ENCODE results near the gene SCOC.

Gene SCOC

DNA sequence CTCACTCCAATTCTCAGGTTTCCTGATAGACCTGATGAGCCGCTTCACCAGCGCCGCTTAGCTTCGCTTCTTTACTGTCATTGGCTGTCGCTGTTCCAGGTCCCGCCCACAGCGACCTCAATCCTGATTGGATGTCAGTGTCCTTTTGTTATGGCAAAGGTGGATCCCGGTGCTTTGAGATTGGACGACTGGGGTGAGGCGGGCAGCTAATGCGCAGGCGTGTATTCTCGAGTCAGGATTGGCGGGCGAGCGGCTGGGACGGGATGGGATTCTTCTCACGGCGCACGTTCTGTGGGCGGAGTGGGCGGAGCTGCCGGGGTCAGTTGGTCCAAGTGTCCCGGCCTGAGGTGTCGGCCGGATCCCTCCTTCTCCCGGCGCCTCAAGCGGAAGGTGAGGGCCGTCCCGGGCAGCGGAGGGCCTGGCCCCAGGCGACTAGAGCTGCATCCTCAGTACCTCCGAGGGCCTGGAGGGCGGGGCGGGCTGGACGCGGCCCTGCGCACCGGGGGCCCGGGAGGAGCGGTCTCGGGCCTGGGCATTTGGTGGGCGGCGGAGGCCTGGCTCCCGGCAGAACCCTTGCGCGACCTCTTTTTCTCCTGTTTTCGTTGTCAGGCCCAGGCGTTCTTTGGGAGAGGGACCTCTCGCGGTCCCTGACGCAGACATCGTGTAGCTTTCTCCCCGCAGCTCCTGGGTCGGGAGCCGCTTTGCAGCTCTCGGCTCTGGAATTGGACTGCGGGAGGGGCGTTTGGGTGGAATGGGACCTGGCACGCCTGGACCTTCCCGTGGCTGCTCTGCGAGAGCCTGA, at the start of gene SCOC:
Gene SCOC (plus strand): TSS at position 319 of the 802 bp plus-strand sequence. CDS start 5,525 bp downstream, outside the sequence.
- in situ Hi-C loops (cut with MboI; ENCODE audit: low sequenced_read_pairs): loop anchor here (25.0 kb wide), 2 partner anchors 239 to 489 kb away; no protein-coding TSS in a partner anchor

GRCh38 chr4:140326395-140326993, 47.0 kb upstream of the SCOC start:
- in situ Hi-C loops (cut with MboI; ENCODE audit: low sequenced_read_pairs): no loop called here

- in situ Hi-C loops (cut with MboI; ENCODE audit: low sequenced_read_pairs): no loop called here
Observed at GRCh38 chr4:140330311-140330900, 43.0 kb upstream of the SCOC start.

- in situ Hi-C loops (cut with MboI; ENCODE audit: low sequenced_read_pairs): no loop called here
Observed at GRCh38 chr4:140331245-140331644, 42.2 kb upstream of the SCOC start.

GRCh38 chr4:140331876-140332275, 41.6 kb upstream of the SCOC start:
- in situ Hi-C loops (cut with MboI; ENCODE audit: low sequenced_read_pairs): no loop called here

DNA sequence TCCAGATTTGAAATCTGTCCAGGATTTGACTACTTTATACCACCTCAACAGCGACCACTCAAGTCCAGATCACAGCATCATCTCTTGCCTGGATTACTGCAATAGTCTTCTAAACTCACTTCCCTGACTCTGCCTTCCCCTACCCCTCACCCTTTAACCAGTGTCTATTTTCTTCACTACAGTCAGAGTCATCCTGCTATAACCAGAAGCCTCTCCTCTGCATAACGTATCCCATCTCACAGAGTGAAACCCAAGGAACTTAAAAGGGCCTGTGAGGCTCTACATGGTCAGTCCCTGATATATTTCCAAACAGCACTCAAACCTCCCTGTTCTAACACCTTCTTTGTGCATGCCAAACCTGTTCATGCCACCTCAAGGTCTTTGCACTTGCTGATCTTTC, 40.7 kb upstream of the SCOC start:
- in situ Hi-C loops (cut with MboI; ENCODE audit: low sequenced_read_pairs): no loop called here

- in situ Hi-C loops (cut with MboI; ENCODE audit: low sequenced_read_pairs): no loop called here
Observed at GRCh38 chr4:140333523-140333922, 39.9 kb upstream of the SCOC start.

DNA sequence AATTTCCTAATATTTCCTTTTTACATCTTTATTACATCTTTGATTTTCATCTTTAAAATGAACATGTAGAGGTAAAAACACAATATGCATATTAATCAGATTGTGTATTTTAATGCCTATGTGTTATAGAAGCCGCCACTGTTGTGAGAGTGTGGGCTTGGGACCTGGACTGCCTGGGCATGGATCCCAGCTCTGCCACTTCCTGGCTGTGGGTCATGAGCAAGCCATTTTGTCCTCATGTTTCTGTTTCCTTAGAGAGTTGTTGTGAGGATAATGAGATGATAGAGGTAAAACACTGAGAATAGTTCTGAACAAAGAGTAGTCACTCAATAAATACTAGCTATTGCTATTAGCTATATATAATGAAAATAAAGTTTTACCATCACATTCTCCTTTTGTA, 38.4 kb upstream of the SCOC start:
- in situ Hi-C loops (cut with MboI; ENCODE audit: low sequenced_read_pairs): no loop called here

GRCh38 chr4:140336730-140337129, 36.7 kb upstream of the SCOC start:
- in situ Hi-C loops (cut with MboI; ENCODE audit: low sequenced_read_pairs): no loop called here

DNA sequence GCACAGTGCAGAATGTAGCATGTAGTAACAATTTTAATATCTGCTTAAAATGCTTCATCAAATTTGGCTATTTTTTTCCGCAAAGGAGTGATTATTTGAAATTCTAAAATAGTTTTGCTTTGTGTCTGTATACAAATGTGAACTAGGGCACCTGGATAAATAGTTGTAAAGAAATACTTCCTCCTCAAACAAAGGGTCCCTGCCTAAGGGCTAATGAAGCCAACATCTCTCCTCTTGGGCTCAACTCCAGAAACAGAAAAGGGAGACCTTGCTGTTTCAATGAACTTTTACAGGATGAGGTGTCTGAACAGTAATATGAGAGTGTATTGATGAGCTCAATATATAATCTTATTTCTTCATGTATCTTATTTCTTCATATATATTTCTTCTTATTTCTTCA, 30.8 kb upstream of the SCOC start:
- in situ Hi-C loops (cut with MboI; ENCODE audit: low sequenced_read_pairs): no loop called here

GRCh38 chr4:140343303-140343702, 30.1 kb upstream of the SCOC start:
- in situ Hi-C loops (cut with MboI; ENCODE audit: low sequenced_read_pairs): no loop called here

- in situ Hi-C loops (cut with MboI; ENCODE audit: low sequenced_read_pairs): no loop called here
Observed at GRCh38 chr4:140344101-140344500, 29.3 kb upstream of the SCOC start.

DNA sequence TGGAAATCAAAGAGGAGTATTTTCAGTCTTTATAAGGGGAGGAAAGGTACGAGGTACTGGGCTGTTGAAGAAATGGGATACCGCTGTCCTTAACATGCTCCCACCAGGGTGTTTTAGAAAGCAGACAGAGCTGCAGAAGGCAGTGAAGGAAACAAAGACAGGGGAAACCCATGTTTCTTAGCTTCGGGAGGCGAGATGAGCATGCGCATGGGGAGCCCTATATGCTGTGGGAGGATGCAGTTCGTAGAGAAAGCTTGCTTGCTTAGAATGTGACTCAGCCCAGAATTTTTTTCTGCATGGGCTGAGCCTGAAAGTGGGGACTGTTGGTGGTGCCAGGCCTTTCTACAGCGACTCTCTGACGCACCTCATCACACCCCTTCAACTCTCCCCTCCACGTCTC, 28.8 kb upstream of the SCOC start:
- in situ Hi-C loops (cut with MboI; ENCODE audit: low sequenced_read_pairs): no loop called here

DNA sequence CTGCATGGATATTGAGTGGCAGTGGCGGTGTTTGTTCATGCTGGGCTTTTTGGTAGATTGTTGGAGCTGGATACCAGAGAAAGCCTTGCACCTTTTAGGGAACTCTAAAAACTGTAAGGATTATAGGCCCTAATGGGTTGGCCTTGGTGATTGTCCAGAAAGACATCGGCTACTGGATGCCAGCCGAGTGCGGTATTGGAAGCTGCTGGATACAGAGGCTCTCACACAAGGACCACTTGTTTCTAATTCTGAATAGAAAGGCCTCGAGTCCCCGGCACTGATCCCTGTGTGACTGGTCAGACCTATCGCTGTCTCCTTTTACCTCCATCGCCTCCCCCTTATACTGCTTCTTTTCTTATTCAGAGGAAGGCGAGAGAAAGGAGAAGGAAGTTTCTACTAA, 27.3 kb upstream of the SCOC start:
- in situ Hi-C loops (cut with MboI; ENCODE audit: low sequenced_read_pairs): no loop called here

GRCh38 chr4:140349816-140350215, 23.6 kb upstream of the SCOC start:
- in situ Hi-C loops (cut with MboI; ENCODE audit: low sequenced_read_pairs): loop anchor here (25.0 kb wide), 2 partner anchors 262 to 512 kb away; no protein-coding TSS in a partner anchor

GRCh38 chr4:140351093-140352075, 22.1 kb upstream of the SCOC start:
- in situ Hi-C loops (cut with MboI; ENCODE audit: low sequenced_read_pairs): loop anchor here (25.0 kb wide), 2 partner anchors 261 to 511 kb away; no protein-coding TSS in a partner anchor

DNA sequence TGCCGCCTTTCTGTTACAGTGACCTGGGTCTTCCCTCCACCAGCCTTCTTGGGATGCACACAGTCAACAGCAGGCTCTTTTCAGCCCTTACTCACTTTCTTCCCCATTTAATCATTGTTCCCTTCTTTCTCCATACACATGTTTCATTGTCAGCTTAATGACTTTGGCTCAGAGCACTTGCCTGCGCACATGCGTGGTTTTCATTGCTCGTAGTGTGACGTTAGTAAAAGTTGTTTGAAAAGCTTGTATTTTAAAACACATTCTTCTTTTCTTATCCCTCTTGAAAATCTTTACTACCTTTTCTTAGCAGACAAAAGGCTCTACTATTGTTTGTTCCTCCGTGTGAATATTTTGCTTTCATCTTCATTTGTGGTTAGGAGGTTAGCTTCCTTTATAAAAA, 19.7 kb upstream of the SCOC start:
- in situ Hi-C loops (cut with MboI; ENCODE audit: low sequenced_read_pairs): loop anchor here (25.0 kb wide), 2 partner anchors 259 to 509 kb away; no protein-coding TSS in a partner anchor

DNA sequence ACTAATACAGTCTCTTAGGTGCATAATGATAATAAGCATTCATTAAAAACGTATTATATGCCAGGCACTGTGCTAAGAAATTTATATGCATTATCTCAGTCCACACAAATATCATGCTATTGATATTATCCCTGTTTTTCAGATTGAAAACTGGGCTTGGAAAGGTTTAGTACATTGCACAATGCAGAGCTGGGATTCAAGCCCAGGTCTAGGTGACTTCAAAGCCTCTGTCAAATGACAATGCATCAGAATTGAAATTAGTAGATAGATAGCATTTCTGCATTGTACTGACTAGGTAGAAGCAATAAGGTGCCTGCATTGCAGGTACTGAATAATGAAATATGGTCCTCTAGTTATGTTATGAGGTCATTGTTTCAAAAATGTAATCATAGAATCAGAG, 18.2 kb upstream of the SCOC start:
- in situ Hi-C loops (cut with MboI; ENCODE audit: low sequenced_read_pairs): loop anchor here (25.0 kb wide), 2 partner anchors 257 to 507 kb away; no protein-coding TSS in a partner anchor

DNA sequence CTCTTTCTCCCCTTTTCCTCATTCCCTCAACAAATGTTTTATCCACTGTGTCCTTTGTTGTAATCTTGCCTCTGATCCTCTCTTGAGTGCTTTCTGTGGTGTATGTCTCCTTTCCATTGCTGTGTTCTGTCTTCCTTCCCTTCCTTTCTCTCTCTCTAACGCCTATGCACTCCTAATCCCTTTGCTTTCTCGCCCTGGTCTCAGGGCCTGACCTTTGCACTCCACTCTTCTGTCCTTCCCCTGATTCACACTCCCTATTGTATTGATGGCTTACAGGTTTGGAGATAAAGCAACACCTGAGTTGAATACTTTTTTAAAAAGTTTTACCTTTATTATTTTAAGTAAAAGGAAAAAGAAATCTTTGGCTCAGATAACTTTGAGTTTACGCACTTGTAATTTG, 15.6 kb upstream of the SCOC start:
- in situ Hi-C loops (cut with MboI; ENCODE audit: low sequenced_read_pairs): loop anchor here (25.0 kb wide), 2 partner anchors 254 to 504 kb away; no protein-coding TSS in a partner anchor

DNA sequence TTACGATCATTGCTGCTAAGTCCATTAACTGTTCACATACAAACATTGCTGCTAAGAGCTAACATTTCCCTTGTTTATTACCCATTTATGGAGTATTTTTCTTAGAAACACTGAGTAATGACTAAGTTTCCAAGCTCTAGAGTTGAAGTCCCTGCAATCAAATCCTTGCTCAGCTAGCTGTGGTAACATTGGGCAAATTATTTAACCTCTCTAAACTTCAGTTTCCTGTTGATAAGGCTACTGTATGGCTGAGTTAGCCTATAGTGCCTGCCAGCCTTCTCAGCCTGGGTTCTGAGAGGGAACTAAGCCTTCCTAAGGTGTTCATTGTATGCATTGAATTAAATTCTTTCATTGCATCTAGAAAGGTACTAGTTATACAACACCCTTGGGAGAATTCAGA, 15.2 kb upstream of the SCOC start:
- in situ Hi-C loops (cut with MboI; ENCODE audit: low sequenced_read_pairs): loop anchor here (25.0 kb wide), 2 partner anchors 254 to 504 kb away; no protein-coding TSS in a partner anchor

Measured in HL-60/S4 (cell line).